GM13977 (cell line): ENCODE data around the gene KANSL3.
"Not testable (repeated sequence)": the region's sequence is repeated elsewhere in the genome, so short reads cannot be mapped to it uniquely, and the experiment has no call there.

Experiments
- DNase-seq: peaks from one replicate; pipeline ENCODE4 v3.0.0; 2012; ENCODE audit warnings: low spot score
- CTCF ChIP-seq: IDR thresholded peaks from 2 replicates; pipeline ENCODE4 v1.5.1; 2012; ENCODE audit warnings: mild to moderate bottlenecking, control low read depth; ENCODE audit not compliant: insufficient read depth; ENCODE audit errors: extremely low read depth, missing control alignments
- in situ Hi-C: fragments of 300-500 bp; cut with MboI; formaldehyde crosslinking; loops from one replicate; pipeline ENCODE4 v1.12.0; 2022; ENCODE audit warnings: low sequenced_read_pairs, low pct_unique_long_range_greater_than_20kb, mixed read lengths, inconsistent platforms; ENCODE audit not compliant: unreplicated experiment

KANSL3 gene

GRCh38 chr2:96655526-96655925 is 17.4 kb upstream of the KANSL3 start:
- in situ Hi-C loops = no loop called here
- no peak for TF ChIP-seq CTCF
- no peak for DNase-seq

- DNase-seq, in situ Hi-C loops: not testable (repeated sequence)
Observed at GRCh38 chr2:96654791-96655190, 16.7 kb upstream of the KANSL3 start.

- in situ Hi-C loops = no loop called here
- no peak for TF ChIP-seq CTCF
- DNase-seq = no peak
Observed at GRCh38 chr2:96651793-96652192, 13.7 kb upstream of the KANSL3 start.

GRCh38 chr2:96649342-96649741 is 11.2 kb upstream of the KANSL3 start:
- TF ChIP-seq CTCF = no peak
- DNase-seq = no peak
- in situ Hi-C loops = no loop called here

GRCh38 chr2:96648306-96648930 is 10.3 kb upstream of the KANSL3 start:
- TF ChIP-seq CTCF = no peak
- in situ Hi-C loops = no loop called here
- DNase-seq = no peak

GRCh38 chr2:96647681-96648080 is 9.6 kb upstream of the KANSL3 start:
- in situ Hi-C loops = no loop called here
- no peak for DNase-seq
- TF ChIP-seq CTCF = no peak

GRCh38 chr2:96642564-96643360 is 4.7 kb upstream of the KANSL3 start, which contains the start of gene FER1L5:
FER1L5 (plus strand) TSS chr2:96642764; CDS start chr2:96642837, 73 bp downstream.
- in situ Hi-C loops = no loop called here
- no peak for DNase-seq

More at GRCh38 chr2:96642564-96643360, 4.7 kb upstream of the KANSL3 start, which contains the start of gene FER1L5:
- TF ChIP-seq CTCF = no peak
